ENCODE data around the gene ABI2. TPM values are rescaled to one million over a fixed set of nuclear protein-coding genes. Genes with fewer than 3 reads are reported as not detected.

ABI2 gene
- total RNA-seq, 1 experiment from 2014 or later: 50.7 TPM

DNA sequence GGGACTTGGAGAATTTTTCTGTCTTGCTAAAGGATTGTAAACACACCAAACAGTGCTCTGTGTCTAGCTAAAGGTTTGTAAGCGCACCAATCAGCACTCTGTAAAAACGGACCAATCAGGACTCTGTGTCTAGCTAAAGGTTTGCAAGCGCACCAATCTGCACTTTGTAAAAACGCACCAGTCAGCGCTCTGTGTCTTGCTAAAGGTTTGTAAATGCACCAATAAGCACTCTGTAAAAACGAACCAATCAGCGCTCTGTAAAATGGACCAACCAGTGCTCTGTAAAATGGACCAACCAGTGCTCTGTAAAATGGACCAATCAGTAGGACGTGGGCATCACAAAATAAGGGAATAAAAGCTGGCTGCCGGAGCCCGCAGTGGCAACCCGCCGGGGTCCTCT, 16.5 kb downstream of the ABI2 start:
- Histone ChIP-seq H3F3A (ENCODE audit: low read length, unreplicated experiment) (peaks cover 8% of the 10 kb centered on the region), H3K36me3 (ENCODE audit: low read depth, low read length) (peaks cover 7% of the 10 kb centered on the region; the same call in 1 of the 2 replicates), H4K20me1 (ENCODE audit: low read length) (no peaks in the 10 kb centered on the region), H3K4me1 (ENCODE audit: insufficient read depth, low read length) (peaks cover 26% of the 10 kb centered on the region), H3K79me2 (ENCODE audit: low read length) (peaks cover 80% of the 10 kb centered on the region), H3K4me3 (ENCODE audit: low read length) (no peak overlapping the region), H3K4me2 (ENCODE audit: low read length) (no peak overlapping the region), H3K9me3 (ENCODE audit: low read length) (no peaks in the 10 kb centered on the region), H3K9me2 (replicated peaks; ENCODE audit: low read length) (no peaks in the 10 kb centered on the region), H3K27ac (ENCODE audit: low read length) (no peak overlapping the region), H3K27me3 (ENCODE audit: low read length) (no peaks in the 10 kb centered on the region), H3K9ac (ENCODE audit: low read length) (no peak overlapping the region), H2AFZ (ENCODE audit: low read length) (no peak overlapping the region)
- TF ChIP-seq, protein P1, sequence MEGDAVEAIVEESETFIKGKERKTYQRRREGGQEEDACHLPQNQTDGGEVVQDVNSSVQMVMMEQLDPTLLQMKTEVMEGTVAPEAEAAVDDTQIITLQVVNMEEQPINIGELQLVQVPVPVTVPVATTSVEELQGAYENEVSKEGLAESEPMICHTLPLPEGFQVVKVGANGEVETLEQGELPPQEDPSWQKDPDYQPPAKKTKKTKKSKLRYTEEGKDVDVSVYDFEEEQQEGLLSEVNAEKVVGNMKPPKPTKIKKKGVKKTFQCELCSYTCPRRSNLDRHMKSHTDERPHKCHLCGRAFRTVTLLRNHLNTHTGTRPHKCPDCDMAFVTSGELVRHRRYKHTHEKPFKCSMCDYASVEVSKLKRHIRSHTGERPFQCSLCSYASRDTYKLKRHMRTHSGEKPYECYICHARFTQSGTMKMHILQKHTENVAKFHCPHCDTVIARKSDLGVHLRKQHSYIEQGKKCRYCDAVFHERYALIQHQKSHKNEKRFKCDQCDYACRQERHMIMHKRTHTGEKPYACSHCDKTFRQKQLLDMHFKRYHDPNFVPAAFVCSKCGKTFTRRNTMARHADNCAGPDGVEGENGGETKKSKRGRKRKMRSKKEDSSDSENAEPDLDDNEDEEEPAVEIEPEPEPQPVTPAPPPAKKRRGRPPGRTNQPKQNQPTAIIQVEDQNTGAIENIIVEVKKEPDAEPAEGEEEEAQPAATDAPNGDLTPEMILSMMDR (conservative IDR thresholded peaks at IDR 0.05; ENCODE audit: low read depth, low read length): no peak
- no peak for TF ChIP-seq EZH2phosphoT487 (IDR thresholded peaks at IDR 0.05; ENCODE audit: borderline replicate concordance, low read length)
- TF ChIP-seq EZH2 (IDR thresholded peaks at IDR 0.05; ENCODE audit: low read length, unreplicated experiment): no peak
- no TSS peak for BruUV-seq (replicated peaks)
- intact Hi-C loops (cut with micrococcal nuclease): loop anchor here (5.0 kb wide), 1 partner anchor 43 kb away; no protein-coding TSS in a partner anchor
- DNase-seq (no peak), ATAC-seq (no peak)
- ChIA-PET CTCF (no interaction called here), POLR2A (ENCODE audit: unreplicated experiment) (no interaction called here)

DNA sequence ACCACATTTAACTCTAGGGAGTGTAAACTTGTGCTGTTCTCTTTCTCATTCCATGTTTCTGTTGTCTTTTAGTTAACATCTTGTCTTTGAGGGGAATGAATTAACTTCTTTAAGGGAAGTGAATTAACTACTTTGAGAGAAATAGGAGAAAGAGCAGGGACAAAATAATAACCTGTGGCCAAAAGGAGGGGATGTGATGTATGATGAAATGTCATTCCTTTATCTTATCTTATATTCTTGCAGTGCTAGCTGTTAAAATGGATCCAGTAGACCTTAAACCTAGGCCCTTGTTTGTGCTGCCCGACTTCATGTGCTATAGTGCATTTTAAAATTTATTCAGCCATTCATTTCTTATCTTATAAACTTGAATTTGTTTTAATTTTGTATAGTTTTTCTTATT, 18.4 kb downstream of the ABI2 start:
- no peak for DNase-seq
- Histone ChIP-seq H3K9me2 (replicated peaks; ENCODE audit: low read length) (no peaks in the 10 kb centered on the region), H3K4me3 (ENCODE audit: low read length) (no peak overlapping the region), H2AFZ (ENCODE audit: low read length) (no peak overlapping the region), H3K9me3 (ENCODE audit: low read length) (no peaks in the 10 kb centered on the region), H3K27me3 (ENCODE audit: low read length) (no peaks in the 10 kb centered on the region), H3K4me1 (ENCODE audit: insufficient read depth, low read length) (peaks cover 9% of the 10 kb centered on the region), H3K4me2 (ENCODE audit: low read length) (no peak overlapping the region), H3K79me2 (ENCODE audit: low read length) (peaks cover 91% of the 10 kb centered on the region), H3K27ac (ENCODE audit: low read length) (no peak overlapping the region), H3K36me3 (ENCODE audit: low read depth, low read length) (peaks cover 9% of the 10 kb centered on the region; the same call in 1 of the 2 replicates), H4K20me1 (ENCODE audit: low read length) (no peaks in the 10 kb centered on the region), H3K9ac (ENCODE audit: low read length) (no peak overlapping the region), H3F3A (ENCODE audit: low read length, unreplicated experiment) (no peaks in the 10 kb centered on the region)
- BruUV-seq (replicated peaks): no TSS peak
- intact Hi-C loops (cut with micrococcal nuclease): no loop called here
- ATAC-seq: no peak
- ChIA-PET POLR2A (ENCODE audit: unreplicated experiment) (no interaction called here), CTCF (no interaction called here)
- no peak for TF ChIP-seq EZH2phosphoT487 (IDR thresholded peaks at IDR 0.05; ENCODE audit: borderline replicate concordance, low read length)
- no peak for TF ChIP-seq EZH2 (IDR thresholded peaks at IDR 0.05; ENCODE audit: low read length, unreplicated experiment)
- TF ChIP-seq, protein P1 (conservative IDR thresholded peaks at IDR 0.05; ENCODE audit: low read depth, low read length): no peak

DNA sequence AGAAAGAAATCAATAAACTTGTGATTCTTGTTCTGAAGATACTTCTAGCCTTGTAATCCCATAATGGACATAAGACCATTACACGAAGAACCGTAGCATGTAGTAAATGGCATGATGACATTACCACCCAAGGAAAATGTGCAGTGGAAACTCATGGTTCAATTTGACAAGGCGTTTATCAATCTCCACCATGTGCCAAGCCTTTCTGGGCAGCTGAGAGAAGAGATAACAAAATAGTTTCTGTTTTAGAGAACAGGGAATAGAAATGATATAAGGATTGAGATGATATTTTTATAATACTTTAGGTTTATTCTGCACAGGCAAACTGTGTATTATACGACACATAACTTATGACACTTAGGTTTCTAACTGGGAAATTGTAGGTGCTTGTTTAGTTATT, 19.2 kb downstream of the ABI2 start:
- no TSS peak for BruUV-seq (replicated peaks)
- CTCF ChIA-PET: no interaction called here
- intact Hi-C loops (cut with micrococcal nuclease): no loop called here
- ATAC-seq (no peak), DNase-seq (no peak)
- no peak overlapping the region for H2AFZ ChIP-seq (ENCODE audit: low read length)
- TF ChIP-seq EZH2 (IDR thresholded peaks at IDR 0.05; ENCODE audit: low read length, unreplicated experiment): no peak
- no peak for TF ChIP-seq EZH2phosphoT487 (IDR thresholded peaks at IDR 0.05; ENCODE audit: borderline replicate concordance, low read length)
- TF ChIP-seq, protein P1 (conservative IDR thresholded peaks at IDR 0.05; ENCODE audit: low read depth, low read length): no peak
- H3K79me2 ChIP-seq (ENCODE audit: low read length): peaks cover 91% of the 10 kb centered on the region
- no peaks in the 10 kb centered on the region for H3K9me2 ChIP-seq (replicated peaks; ENCODE audit: low read length)
- H3K4me3 ChIP-seq (ENCODE audit: low read length): no peak overlapping the region
- no peak overlapping the region for H3K27ac ChIP-seq (ENCODE audit: low read length)
- H3F3A ChIP-seq (ENCODE audit: low read length, unreplicated experiment): peaks cover 5% of the 10 kb centered on the region
- H3K4me1 ChIP-seq (ENCODE audit: insufficient read depth, low read length): peaks cover 9% of the 10 kb centered on the region
- H3K9me3 ChIP-seq (ENCODE audit: low read length): no peaks in the 10 kb centered on the region
- H3K9ac ChIP-seq (ENCODE audit: low read length): no peak overlapping the region
- H3K36me3 ChIP-seq (ENCODE audit: low read depth, low read length): peaks cover 13% of the 10 kb centered on the region; the same call in 1 of the 2 replicates
- no peak overlapping the region for H3K4me2 ChIP-seq (ENCODE audit: low read length)
- POLR2A ChIA-PET (ENCODE audit: unreplicated experiment): no interaction called here
- no peaks in the 10 kb centered on the region for H4K20me1 ChIP-seq (ENCODE audit: low read length)
- H3K27me3 ChIP-seq (ENCODE audit: low read length): no peaks in the 10 kb centered on the region

All from PC-3 (cell line).